Fibroblast of lung (primary cell): ENCODE measurements around the gene PFN3. TPM values are rescaled to one million over a fixed set of nuclear protein-coding genes. Genes with fewer than 3 reads are reported as not detected.

ENCODE experiments used
- DNase-seq, 2 donors: peaks; one replicate each; pipeline versions ENCODE4 v3.0.0 to v3.0.0-alpha.2; 2010; ENCODE audit warnings: low read depth in 2 of 2
- H2AFZ ChIP-seq: 2 replicates; pipeline ENCODE4 v1.5.1; 2012; ENCODE audit warnings: low read length, control low read depth, inconsistent platforms
- H3K27ac ChIP-seq: 2 replicates; pipeline ENCODE4 v1.5.1; 2011; ENCODE audit warnings: low read length, control low read depth; ENCODE audit not compliant: insufficient read depth
- H3K27me3 ChIP-seq: 2 replicates; pipeline ENCODE4 v1.5.1; 2011; ENCODE audit warnings: mild to moderate bottlenecking, low read length; ENCODE audit not compliant: control insufficient read depth, insufficient read depth
- H3K36me3 ChIP-seq: 2 replicates; pipeline ENCODE4 v1.5.1; 2011; ENCODE audit warnings: low read length; ENCODE audit not compliant: control insufficient read depth, insufficient read depth
- H3K4me1 ChIP-seq: 2 replicates; pipeline ENCODE4 v1.5.1; 2011; ENCODE audit warnings: low read length; ENCODE audit not compliant: control insufficient read depth, insufficient read depth; ENCODE audit errors: extremely low read depth
- H3K4me2 ChIP-seq: 2 replicates; pipeline ENCODE4 v1.5.1; 2011; ENCODE audit warnings: low read length, control low read depth; ENCODE audit not compliant: insufficient read depth; ENCODE audit errors: extremely low read depth
- H3K4me3 ChIP-seq, 4 experiments: fragments of 200-600 bp in 1 of 4; sonication (generic) in 1 of 4; replicated peaks in 1 of 4; 2 replicates each; pipeline ENCODE4 v1.5.1; 2011 to 2016; ENCODE audit warnings: low read length in 4 of 4, low read depth in 3 of 4, mild to moderate bottlenecking in 3 of 4, control low read depth in 2 of 4, inconsistent platforms in 1 of 4, mixed read lengths in 1 of 4; ENCODE audit not compliant: insufficient read depth in 1 of 4; ENCODE audit errors: control extremely low read depth in 1 of 4
- H3K79me2 ChIP-seq: 2 replicates; pipeline ENCODE4 v1.5.1; 2012; ENCODE audit warnings: mild to moderate bottlenecking, low read length, inconsistent platforms; ENCODE audit not compliant: control insufficient read depth, insufficient read depth
- H3K9ac ChIP-seq: 2 replicates; pipeline ENCODE4 v1.5.1; 2011; ENCODE audit warnings: mild to moderate bottlenecking, low read length, control low read depth; ENCODE audit not compliant: insufficient read depth
- H3K9me3 ChIP-seq: 2 replicates; pipeline ENCODE4 v1.5.1; 2012; ENCODE audit warnings: low read depth, low read length; ENCODE audit not compliant: control insufficient read depth, insufficient read depth
- H4K20me1 ChIP-seq: 2 replicates; pipeline ENCODE4 v1.5.1; 2011; ENCODE audit warnings: low read length; ENCODE audit not compliant: control insufficient read depth, insufficient read depth; ENCODE audit errors: extremely low read depth
- CTCF ChIP-seq, 2 donors: IDR thresholded peaks in 1 of 2; conservative IDR thresholded peaks in 1 of 2; 1 replicate in 1 of 2; 2 replicates in 1 of 2; pipeline ENCODE4 v1.5.1; 2011 to 2012; ENCODE audit warnings: low read length in 2 of 2, control low read depth in 1 of 2, inconsistent platforms in 1 of 2, low read depth in 1 of 2, mild to moderate bottlenecking in 1 of 2
- EZH2 ChIP-seq: IDR thresholded peaks from 2 replicates; pipeline ENCODE4 v1.5.1; 2012; ENCODE audit warnings: low read length, control low read depth, mild to moderate bottlenecking; ENCODE audit errors: missing control alignments
- polyA plus RNA-seq, 2 donors: library from polyadenylated mRNA; depleted of rRNA in 1 of 2; stranded (reverse) in 1 of 2; unstranded in 1 of 2; fragments of >200 nt; gene quantifications; 2 replicates each; pipeline ENCODE4 v1.2.1, GENCODE V29; 2011 to 2012; ENCODE audit warnings: missing spikeins in 1 of 2
- total RNA-seq: library from RNA; depleted of rRNA; stranded (reverse); fragments of >200 nt; gene quantifications from 2 replicates; pipeline ENCODE4 v1.2.1, GENCODE V29; 2014

PFN3 gene
- total and polyA plus RNA-seq, 2 donors (not counting 1 experiment from before 2014, with no cell fraction given) = not detected

GRCh38 chr5:177388521-177389052 lies 11.9 kb downstream of the PFN3 start:
- no peaks in the 10 kb centered on the region for H3K36me3 ChIP-seq
- no peak for DNase-seq
- H3K27me3 ChIP-seq = peaks cover 8% of the 10 kb centered on the region
- no peak overlapping the region for H3K9ac ChIP-seq
- H3K27ac ChIP-seq = no peak overlapping the region
- no peak overlapping the region for H3K4me2 ChIP-seq
- H3K4me3 ChIP-seq = no peak overlapping the region
- H3K9me3 ChIP-seq = no peaks in the 10 kb centered on the region
- no peak overlapping the region for H2AFZ ChIP-seq
- H3K4me1 ChIP-seq = peaks cover 17% of the 10 kb centered on the region
- no peaks in the 10 kb centered on the region for H3K79me2 ChIP-seq
- no peaks in the 10 kb centered on the region for H4K20me1 ChIP-seq
- TF ChIP-seq CTCF (conservative IDR thresholded peaks at IDR 0.05 in 1 of 2, IDR thresholded peaks at IDR 0.05 in 1 of 2; ENCODE audit: low read depth in 1 of 2, low read length in 2 of 2) (no peak), EZH2 (no peak)

- H3K79me2 ChIP-seq = no peaks in the 10 kb centered on the region
- no peaks in the 10 kb centered on the region for H3K9me3 ChIP-seq
- H3K27ac ChIP-seq = no peak overlapping the region
- peaks cover 17% of the 10 kb centered on the region for H3K4me1 ChIP-seq
- DNase-seq = no peak
- no peak overlapping the region for H3K4me2 ChIP-seq
- no peaks in the 10 kb centered on the region for H4K20me1 ChIP-seq
- no peak overlapping the region for H3K4me3 ChIP-seq
- H3K36me3 ChIP-seq = no peaks in the 10 kb centered on the region
- no peak overlapping the region for H3K9ac ChIP-seq
- H2AFZ ChIP-seq = no peak overlapping the region
- H3K27me3 ChIP-seq = peaks cover 15% of the 10 kb centered on the region
- TF ChIP-seq CTCF (conservative IDR thresholded peaks at IDR 0.05 in 1 of 2, IDR thresholded peaks at IDR 0.05 in 1 of 2; ENCODE audit: low read depth in 1 of 2, low read length in 2 of 2) (no peak), EZH2 (no peak)
Measured at GRCh38 chr5:177387405-177387804, 13.1 kb downstream of the PFN3 start.

- Histone ChIP-seq H2AFZ (no peak overlapping the region), H3K4me1 (peaks cover 17% of the 10 kb centered on the region), H3K4me3 (no peak overlapping the region), H3K9ac (no peak overlapping the region), H3K36me3 (no peaks in the 10 kb centered on the region), H4K20me1 (no peaks in the 10 kb centered on the region), H3K4me2 (no peak overlapping the region), H3K9me3 (no peaks in the 10 kb centered on the region), H3K79me2 (no peaks in the 10 kb centered on the region), H3K27ac (no peak overlapping the region), H3K27me3 (peaks cover 18% of the 10 kb centered on the region)
- no peak for DNase-seq
- TF ChIP-seq CTCF (conservative IDR thresholded peaks at IDR 0.05 in 1 of 2, IDR thresholded peaks at IDR 0.05 in 1 of 2; ENCODE audit: low read depth in 1 of 2, low read length in 2 of 2) (no peak), EZH2 (no peak)
Measured at GRCh38 chr5:177386542-177386941, 13.9 kb downstream of the PFN3 start.
